Measurements from ENCODE around the gene PGA4.

PGA4 gene

DNA sequence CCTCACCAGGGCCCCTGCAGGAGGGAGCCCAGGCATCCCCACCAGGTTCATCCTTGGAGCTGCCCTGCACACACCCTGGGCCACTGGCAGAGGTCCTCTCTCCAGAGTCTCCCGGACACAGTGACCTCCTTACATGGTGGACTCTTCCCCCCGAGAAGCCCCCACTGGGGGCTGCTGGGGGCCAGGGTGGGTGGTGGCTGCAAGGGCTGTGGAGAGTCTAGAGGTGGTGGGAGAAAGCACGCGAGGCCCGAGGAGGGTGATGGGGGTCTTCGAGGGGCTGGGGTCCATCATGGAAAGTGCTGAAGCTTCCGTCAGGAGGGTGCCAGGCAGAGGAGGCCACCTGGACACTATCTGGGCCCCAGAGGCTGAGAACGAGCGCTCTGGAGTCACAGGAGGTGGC is 36.4 kb downstream of the PGA4 start:
- no peaks in the 10 kb centered on the region for H3K4me1 ChIP-seq (ENCODE audit: insufficient read depth, low read length)
- no peak overlapping the region for H3K9ac ChIP-seq (ENCODE audit: low read depth, low read length)
- H3K27ac ChIP-seq (ENCODE audit: low read length): no peak overlapping the region
- peaks cover 5% of the 10 kb centered on the region; the same call in 1 of the 2 replicates for H3K36me3 ChIP-seq (ENCODE audit: insufficient read depth, low read depth, low read length)
- H3K27me3 ChIP-seq (ENCODE audit: insufficient read depth, low read length): no peaks in the 10 kb centered on the region
- no peaks in the 10 kb centered on the region for H3K9me3 ChIP-seq (ENCODE audit: insufficient read depth, low read depth, low read length)
- no peak overlapping the region for H3K4me3 ChIP-seq (ENCODE audit: low read length)

DNA sequence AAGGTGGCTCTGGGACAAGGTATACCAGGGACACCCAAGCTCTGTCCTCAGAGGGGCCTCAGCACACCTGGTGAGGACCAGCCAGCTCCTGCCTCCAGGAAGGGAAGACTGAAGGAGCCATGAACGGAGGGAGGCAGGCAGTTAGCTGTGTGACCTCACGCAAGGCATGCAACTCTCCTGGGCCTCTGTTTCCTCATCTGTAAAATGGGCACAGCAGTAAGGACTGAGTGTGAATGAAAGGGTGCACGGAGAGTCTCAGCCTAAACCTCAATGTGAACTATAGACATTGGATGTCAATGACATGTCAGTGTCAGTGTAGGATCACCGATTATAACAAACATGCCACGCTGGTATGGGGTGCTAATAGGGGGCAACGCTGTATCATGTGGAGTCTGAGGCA is 37.2 kb downstream of the PGA4 start:
- Histone ChIP-seq H3K36me3 (ENCODE audit: insufficient read depth, low read depth, low read length) (peaks cover 5% of the 10 kb centered on the region; the same call in 1 of the 2 replicates), H3K27ac (ENCODE audit: low read length) (no peak overlapping the region), H3K9ac (ENCODE audit: low read depth, low read length) (no peak overlapping the region), H3K9me3 (ENCODE audit: insufficient read depth, low read depth, low read length) (no peaks in the 10 kb centered on the region), H3K27me3 (ENCODE audit: insufficient read depth, low read length) (no peaks in the 10 kb centered on the region), H3K4me1 (ENCODE audit: insufficient read depth, low read length) (no peaks in the 10 kb centered on the region), H3K4me3 (ENCODE audit: low read length) (no peak overlapping the region)

DNA sequence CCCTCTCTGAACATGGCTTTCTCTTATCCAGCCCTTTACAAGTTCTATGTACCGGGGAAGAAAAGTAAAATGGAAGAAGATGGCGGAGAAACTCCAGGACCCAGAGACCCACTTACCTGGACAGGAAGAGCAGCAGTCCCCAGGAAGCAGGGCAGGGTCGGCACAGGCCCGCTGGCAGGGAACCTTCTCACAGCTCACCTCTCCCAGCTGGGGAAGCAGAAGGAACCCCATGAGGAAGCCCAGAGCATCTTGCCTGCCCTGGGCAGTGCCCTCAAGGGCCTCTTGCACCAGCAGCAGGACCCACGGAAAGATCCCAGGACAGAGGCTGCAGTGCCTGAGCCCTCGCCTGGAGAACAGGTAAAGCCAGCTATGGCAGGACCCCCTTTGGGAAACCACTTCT is 42.2 kb downstream of the PGA4 start:
- Histone ChIP-seq H3K27ac (ENCODE audit: low read length) (no peak overlapping the region), H3K36me3 (ENCODE audit: insufficient read depth, low read depth, low read length) (no peaks in the 10 kb centered on the region), H3K9me3 (ENCODE audit: insufficient read depth, low read depth, low read length) (no peaks in the 10 kb centered on the region), H3K4me1 (ENCODE audit: insufficient read depth, low read length) (no peaks in the 10 kb centered on the region), H3K27me3 (ENCODE audit: insufficient read depth, low read length) (no peaks in the 10 kb centered on the region), H3K9ac (ENCODE audit: low read depth, low read length) (no peak overlapping the region), H3K4me3 (ENCODE audit: low read length) (no peak overlapping the region)

DNA sequence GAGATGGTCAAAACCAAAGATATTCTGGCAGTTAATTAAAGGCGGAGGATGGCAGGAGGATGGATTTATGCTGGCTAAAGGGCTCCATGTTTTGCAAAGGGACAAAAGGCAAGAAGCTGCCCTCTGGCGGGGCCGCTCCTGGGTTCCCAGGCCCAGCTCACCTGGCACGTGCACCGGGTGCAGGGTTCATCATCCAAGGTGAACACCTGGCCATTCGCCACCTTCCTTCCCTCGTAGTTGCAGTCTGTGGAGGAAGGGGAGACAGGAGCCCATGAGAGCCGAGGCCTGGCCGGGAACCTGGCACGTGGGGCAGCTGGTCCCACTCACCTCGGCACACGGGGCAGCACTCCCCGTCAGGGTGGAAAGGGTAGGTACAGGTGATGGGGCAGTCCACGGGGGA is 42.6 kb downstream of the PGA4 start:
- no peaks in the 10 kb centered on the region for H3K27me3 ChIP-seq (ENCODE audit: insufficient read depth, low read length)
- H3K27ac ChIP-seq (ENCODE audit: low read length): no peak overlapping the region
- no peaks in the 10 kb centered on the region for H3K4me1 ChIP-seq (ENCODE audit: insufficient read depth, low read length)
- no peaks in the 10 kb centered on the region for H3K9me3 ChIP-seq (ENCODE audit: insufficient read depth, low read depth, low read length)
- H3K9ac ChIP-seq (ENCODE audit: low read depth, low read length): no peak overlapping the region
- H3K36me3 ChIP-seq (ENCODE audit: insufficient read depth, low read depth, low read length): no peaks in the 10 kb centered on the region
- H3K4me3 ChIP-seq (ENCODE audit: low read length): no peak overlapping the region

DNA sequence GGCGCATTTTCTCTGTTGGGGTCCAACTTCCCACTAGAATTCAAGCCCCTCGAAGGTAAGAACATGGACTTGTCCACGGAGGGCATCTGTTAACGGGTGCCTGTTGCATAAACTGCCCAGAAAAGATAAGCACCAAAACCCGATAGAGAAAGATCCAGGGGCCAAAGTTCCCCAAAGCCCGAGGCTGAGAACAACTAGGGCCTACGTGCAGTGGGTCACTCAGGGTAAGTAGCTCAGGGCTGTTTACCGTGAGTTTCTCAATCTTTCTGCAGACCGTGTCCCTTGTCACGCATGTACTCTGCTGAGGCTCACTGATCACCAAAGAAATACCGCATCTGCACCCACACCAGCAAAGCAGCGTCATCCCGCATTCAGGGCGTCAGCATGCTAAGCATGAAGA is 43.2 kb downstream of the PGA4 start:
- H3K9ac ChIP-seq (ENCODE audit: low read depth, low read length): no peak overlapping the region; the same call in 1 of the 2 replicates
- no peaks in the 10 kb centered on the region for H3K9me3 ChIP-seq (ENCODE audit: insufficient read depth, low read depth, low read length)
- no peak overlapping the region for H3K27ac ChIP-seq (ENCODE audit: low read length)
- no peaks in the 10 kb centered on the region for H3K4me1 ChIP-seq (ENCODE audit: insufficient read depth, low read length)
- no peak overlapping the region for H3K4me3 ChIP-seq (ENCODE audit: low read length)
- H3K36me3 ChIP-seq (ENCODE audit: insufficient read depth, low read depth, low read length): no peaks in the 10 kb centered on the region
- H3K27me3 ChIP-seq (ENCODE audit: insufficient read depth, low read length): no peaks in the 10 kb centered on the region

DNA sequence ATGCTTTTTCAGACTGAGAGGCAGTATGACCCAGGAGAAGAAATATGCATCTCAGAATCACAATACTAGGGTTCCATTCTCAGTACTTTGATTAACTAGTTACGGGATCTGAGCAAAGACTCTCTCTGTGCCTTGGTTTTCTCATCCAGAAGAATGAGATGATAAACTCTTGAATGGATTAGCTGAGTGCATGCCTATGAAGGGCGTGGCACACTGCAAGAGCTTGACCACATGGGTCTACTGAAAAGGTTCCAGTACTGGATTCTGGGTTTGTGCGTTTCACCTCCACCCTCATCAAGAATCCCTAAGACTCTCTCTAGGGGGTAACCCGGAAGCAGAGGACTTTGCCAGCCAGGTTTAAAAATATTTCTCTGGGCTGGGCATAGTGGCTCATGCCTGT is 44.5 kb downstream of the PGA4 start:
- Histone ChIP-seq H3K9ac (ENCODE audit: low read depth, low read length) (no peak overlapping the region), H3K4me1 (ENCODE audit: insufficient read depth, low read length) (no peaks in the 10 kb centered on the region), H3K36me3 (ENCODE audit: insufficient read depth, low read depth, low read length) (peaks cover 5% of the 10 kb centered on the region), H3K4me3 (ENCODE audit: low read length) (no peak overlapping the region), H3K27me3 (ENCODE audit: insufficient read depth, low read length) (no peaks in the 10 kb centered on the region), H3K27ac (ENCODE audit: low read length) (no peak overlapping the region), H3K9me3 (ENCODE audit: insufficient read depth, low read depth, low read length) (no peaks in the 10 kb centered on the region)

GRCh38 chr11:61267437-61267841 is 45.3 kb downstream of the PGA4 start:
- no peaks in the 10 kb centered on the region for H3K4me1 ChIP-seq (ENCODE audit: insufficient read depth, low read length)
- H3K27ac ChIP-seq (ENCODE audit: low read length): no peak overlapping the region
- no peaks in the 10 kb centered on the region for H3K9me3 ChIP-seq (ENCODE audit: insufficient read depth, low read depth, low read length)
- no peak overlapping the region for H3K4me3 ChIP-seq (ENCODE audit: low read length)
- no peak overlapping the region for H3K9ac ChIP-seq (ENCODE audit: low read depth, low read length)
- H3K36me3 ChIP-seq (ENCODE audit: insufficient read depth, low read depth, low read length): peaks cover 11% of the 10 kb centered on the region
- no peaks in the 10 kb centered on the region for H3K27me3 ChIP-seq (ENCODE audit: insufficient read depth, low read length)

GRCh38 chr11:61268588-61269250 is 46.6 kb downstream of the PGA4 start:
- Histone ChIP-seq H3K4me1 (ENCODE audit: insufficient read depth, low read length) (no peaks in the 10 kb centered on the region), H3K27me3 (ENCODE audit: insufficient read depth, low read length) (no peaks in the 10 kb centered on the region), H3K36me3 (ENCODE audit: insufficient read depth, low read depth, low read length) (peaks cover 11% of the 10 kb centered on the region), H3K9me3 (ENCODE audit: insufficient read depth, low read depth, low read length) (no peaks in the 10 kb centered on the region), H3K27ac (ENCODE audit: low read length) (no peak overlapping the region), H3K9ac (ENCODE audit: low read depth, low read length) (no peak overlapping the region), H3K4me3 (ENCODE audit: low read length) (no peak overlapping the region)

DNA sequence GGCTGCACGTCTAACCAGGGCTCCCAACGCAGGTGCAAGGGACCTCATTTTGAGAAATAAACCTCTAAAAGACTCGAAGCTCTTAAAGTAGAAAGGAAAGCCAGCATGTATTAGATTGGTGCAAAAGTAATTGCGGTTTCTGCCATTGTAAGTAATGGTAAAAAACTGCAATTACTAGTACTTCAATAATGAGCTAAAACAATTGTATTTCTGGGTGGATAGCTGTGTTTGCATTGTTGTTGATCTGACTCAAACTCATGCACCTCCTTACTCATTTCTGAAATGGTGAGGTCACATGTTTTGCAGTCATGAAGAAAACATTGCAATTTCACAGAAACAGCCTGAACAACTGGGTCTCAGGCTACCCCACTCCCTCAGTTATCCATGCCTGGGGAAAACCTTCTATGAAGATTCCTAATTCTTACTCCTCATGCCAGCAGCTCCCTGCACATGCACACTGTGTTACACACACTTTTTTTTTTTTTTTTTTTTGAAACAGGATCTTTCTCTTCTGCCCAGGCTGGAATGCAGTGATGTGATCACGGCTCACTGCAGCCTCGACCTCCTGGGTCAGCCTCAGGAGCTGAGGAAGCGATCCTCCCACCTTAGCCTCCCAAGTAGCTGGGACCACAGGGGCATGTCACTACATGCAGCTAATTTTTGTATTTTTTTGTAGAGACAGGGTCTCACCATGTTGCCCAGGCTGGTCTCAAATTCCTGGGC is 48.4 kb downstream of the PGA4 start:
- no peak overlapping the region for H3K4me3 ChIP-seq (ENCODE audit: low read length)
- H3K27ac ChIP-seq (ENCODE audit: low read length): no peak overlapping the region
- no peaks in the 10 kb centered on the region for H3K9me3 ChIP-seq (ENCODE audit: insufficient read depth, low read depth, low read length)
- H3K4me1 ChIP-seq (ENCODE audit: insufficient read depth, low read length): no peaks in the 10 kb centered on the region
- H3K9ac ChIP-seq (ENCODE audit: low read depth, low read length): no peak overlapping the region
- no peaks in the 10 kb centered on the region for H3K27me3 ChIP-seq (ENCODE audit: insufficient read depth, low read length)
- H3K36me3 ChIP-seq (ENCODE audit: insufficient read depth, low read depth, low read length): peaks cover 15% of the 10 kb centered on the region

- Histone ChIP-seq H3K4me3 (ENCODE audit: low read length) (no peak overlapping the region), H3K27ac (ENCODE audit: low read length) (no peak overlapping the region)
Measured at GRCh38 chr11:61272731-61273130, 50.6 kb downstream of the PGA4 start.

GRCh38 chr11:61273178-61274078 is 51.3 kb downstream of the PGA4 start:
- no peak overlapping the region for H3K27ac ChIP-seq (ENCODE audit: low read length)
- H3K9me3 ChIP-seq (ENCODE audit: insufficient read depth, low read depth, low read length): no peaks in the 10 kb centered on the region
- H3K4me1 ChIP-seq (ENCODE audit: insufficient read depth, low read length): no peaks in the 10 kb centered on the region
- 0 out of 2 replicates have a peak, but pooled peaks cover 4% of the 10 kb centered on the region for H3K27me3 ChIP-seq (ENCODE audit: insufficient read depth, low read length)
- H3K9ac ChIP-seq (ENCODE audit: low read depth, low read length): no peak overlapping the region
- H3K36me3 ChIP-seq (ENCODE audit: insufficient read depth, low read depth, low read length): peaks cover 21% of the 10 kb centered on the region
- H3K4me3 ChIP-seq (ENCODE audit: low read length): no peak overlapping the region

More at GRCh38 chr11:61272731-61273130, 50.6 kb downstream of the PGA4 start:
- H3K27me3 ChIP-seq (ENCODE audit: insufficient read depth, low read length): no peaks in the 10 kb centered on the region
- no peaks in the 10 kb centered on the region for H3K4me1 ChIP-seq (ENCODE audit: insufficient read depth, low read length)
- no peaks in the 10 kb centered on the region for H3K9me3 ChIP-seq (ENCODE audit: insufficient read depth, low read depth, low read length)
- H3K9ac ChIP-seq (ENCODE audit: low read depth, low read length): no peak overlapping the region
- peaks cover 15% of the 10 kb centered on the region for H3K36me3 ChIP-seq (ENCODE audit: insufficient read depth, low read depth, low read length)

Data from iPS-20b (cell line).